ENCODE measurements around the gene MXD1.

GRCh38 chr2:69918401-69918800 is 3.5 kb downstream of the MXD1 start:
- TF ChIP-seq, protein P1, sequence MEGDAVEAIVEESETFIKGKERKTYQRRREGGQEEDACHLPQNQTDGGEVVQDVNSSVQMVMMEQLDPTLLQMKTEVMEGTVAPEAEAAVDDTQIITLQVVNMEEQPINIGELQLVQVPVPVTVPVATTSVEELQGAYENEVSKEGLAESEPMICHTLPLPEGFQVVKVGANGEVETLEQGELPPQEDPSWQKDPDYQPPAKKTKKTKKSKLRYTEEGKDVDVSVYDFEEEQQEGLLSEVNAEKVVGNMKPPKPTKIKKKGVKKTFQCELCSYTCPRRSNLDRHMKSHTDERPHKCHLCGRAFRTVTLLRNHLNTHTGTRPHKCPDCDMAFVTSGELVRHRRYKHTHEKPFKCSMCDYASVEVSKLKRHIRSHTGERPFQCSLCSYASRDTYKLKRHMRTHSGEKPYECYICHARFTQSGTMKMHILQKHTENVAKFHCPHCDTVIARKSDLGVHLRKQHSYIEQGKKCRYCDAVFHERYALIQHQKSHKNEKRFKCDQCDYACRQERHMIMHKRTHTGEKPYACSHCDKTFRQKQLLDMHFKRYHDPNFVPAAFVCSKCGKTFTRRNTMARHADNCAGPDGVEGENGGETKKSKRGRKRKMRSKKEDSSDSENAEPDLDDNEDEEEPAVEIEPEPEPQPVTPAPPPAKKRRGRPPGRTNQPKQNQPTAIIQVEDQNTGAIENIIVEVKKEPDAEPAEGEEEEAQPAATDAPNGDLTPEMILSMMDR (IDR thresholded peaks at IDR 0.05; ENCODE audit: low read length) = no peak
- TF ChIP-seq EZH2 (optimal IDR thresholded peaks at IDR 0.05; ENCODE audit: low read depth, low read length) = no peak

All from MM.1S (cell line).